Stimulated activated CD4-positive, alpha-beta T cell treated with anti-CD3 and anti-CD28 coated beads, TNF-alpha, amount 100 ng/mL, for 4 hours (primary cell): Measurements from ENCODE around the gene ETFB.

Experiments
- DNase-seq, 3 experiments: peaks; one replicate each; pipeline ENCODE4 v3.0.0-alpha.2; 2020; ENCODE audit warnings: low read depth in 3 of 3

The ETFB gene

DNA sequence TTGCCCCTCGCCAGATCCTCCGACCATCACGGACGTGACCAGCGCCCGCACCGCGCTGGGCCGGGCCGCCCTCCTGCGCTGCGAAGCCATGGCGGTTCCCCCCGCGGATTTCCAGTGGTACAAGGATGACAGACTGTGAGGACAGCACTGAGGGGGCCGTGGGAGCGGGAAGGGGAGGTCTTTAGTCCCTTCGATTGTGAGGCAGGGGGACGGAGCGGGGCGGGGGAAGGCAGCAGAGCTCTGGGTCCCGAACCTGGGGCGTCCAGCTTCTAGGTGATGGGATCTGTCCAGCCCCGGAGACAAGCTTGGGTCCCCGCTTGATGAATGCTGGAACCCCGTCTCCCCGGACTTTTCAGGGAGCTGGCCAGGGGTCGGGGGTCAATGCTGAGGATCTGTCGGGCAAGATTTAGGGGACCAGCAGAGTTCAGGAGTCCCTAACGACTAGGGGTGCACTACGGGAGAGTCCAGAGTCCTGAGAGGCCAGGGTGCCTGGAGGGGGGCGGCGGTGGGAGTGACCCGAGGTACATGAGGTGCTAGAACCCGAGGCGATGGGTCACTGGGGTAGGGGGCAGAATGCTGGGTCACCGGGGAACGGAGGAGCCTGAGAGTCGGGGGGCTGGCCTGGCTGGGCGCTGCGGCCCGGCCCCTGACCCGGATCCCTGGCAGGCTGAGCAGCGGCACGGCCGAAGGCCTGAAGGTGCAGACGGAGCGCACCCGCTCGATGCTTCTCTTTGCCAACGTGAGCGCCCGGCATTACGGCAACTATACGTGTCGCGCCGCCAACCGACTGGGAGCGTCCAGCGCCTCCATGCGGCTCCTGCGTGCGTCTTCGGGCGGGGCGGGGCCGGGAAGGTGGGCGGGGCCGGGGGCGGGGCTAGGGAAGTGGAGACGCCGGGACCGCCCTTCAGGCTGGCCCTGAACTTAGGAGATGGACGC lies 38.9 kb downstream of the ETFB start:
- DNase-seq, result no peak

DNA sequence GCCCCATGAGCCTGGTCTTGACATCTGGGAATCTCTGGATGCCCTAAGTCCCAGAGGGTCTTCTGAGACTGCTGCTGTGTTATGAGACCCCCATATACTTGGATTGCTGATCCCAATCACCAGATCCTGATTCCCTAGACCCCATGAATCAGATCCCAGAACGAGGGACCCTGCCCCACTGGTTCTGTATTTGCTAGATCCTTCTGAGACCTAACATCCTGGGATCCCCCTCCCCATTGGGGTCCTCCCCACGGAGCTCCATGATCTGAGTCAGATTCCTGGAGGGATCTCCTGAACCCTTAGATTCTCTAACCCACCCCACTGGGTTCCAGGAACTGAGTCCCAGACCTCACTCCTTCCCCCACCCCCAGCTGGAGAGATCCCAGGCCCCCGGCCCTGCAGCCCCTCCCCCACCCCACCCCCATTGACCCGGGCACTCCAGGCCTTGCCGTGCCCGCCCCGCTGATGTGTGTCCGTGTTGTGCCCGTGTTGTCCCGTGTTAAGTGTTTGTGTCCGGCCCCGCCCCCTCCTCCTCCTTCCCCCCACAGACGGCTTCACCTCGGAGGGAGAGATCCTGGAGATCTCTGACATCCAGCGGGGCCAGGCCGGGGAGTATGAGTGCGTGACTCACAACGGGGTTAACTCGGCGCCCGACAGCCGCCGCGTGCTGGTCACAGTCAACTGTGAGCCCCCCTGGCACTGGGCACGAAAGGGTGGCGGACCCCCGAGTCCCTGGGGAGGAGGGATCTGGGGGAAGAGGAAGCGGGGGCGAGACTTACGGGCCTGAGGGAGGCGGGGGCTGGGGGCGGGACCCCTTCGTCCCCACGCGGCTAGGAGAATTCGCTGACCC lies 39.7 kb downstream of the ETFB start:
- DNase-seq, result no peak

DNA sequence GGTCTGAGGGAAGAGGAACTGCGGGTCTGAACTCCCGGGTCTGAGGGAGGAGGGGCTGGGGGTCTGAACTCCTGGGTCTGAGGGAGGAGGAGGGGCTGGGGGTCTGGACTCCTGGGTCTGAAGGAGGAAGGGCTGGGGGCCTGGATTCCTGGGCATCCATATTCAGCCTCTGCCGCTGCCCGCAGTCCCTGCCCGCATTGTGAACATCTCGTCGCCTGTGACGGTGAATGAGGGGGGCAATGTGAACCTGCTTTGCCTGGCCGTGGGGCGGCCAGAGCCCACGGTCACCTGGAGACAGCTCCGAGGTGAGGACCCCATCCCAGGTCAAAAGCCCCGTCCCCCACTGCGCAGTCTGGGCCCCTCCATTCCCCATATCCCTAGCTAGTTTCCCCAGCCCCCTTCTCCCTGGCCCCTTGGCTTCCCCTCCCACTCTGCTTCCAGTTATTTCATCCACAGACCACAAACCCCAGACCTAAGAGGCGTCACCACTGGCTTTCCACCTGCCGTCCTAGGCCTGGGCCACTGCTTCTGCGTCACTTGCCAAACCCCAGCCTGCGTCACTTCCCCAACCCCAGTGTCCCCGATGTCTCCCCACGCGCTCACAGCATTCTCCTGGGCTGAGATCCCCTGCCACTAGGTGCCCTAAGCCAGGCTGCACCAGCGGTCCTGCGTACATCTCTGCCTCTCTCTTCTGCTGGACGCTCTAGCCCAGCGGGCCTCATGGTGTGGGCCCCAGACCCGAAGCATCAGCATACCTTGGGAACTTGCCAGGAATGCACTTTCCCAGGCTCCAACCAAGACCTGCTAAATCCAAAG lies 40.8 kb downstream of the ETFB start:
- no peak for DNase-seq

DNA sequence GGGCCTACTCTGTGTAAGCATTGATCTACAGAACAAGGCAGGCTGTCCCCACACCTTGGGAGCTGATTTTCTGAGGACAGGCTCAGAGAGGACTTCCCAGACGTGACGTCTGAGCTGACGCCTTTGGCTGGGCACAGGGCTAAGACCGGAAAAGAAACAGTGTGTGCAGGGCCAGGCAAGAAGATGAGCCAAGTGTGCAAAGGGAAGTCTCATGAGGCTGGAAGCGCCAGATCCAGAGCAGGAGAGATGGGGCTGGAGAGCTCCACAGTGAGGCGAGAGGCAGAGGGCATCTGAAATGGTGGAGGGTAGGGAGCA lies 42.1 kb downstream of the ETFB start:
- no peak for DNase-seq

DNA sequence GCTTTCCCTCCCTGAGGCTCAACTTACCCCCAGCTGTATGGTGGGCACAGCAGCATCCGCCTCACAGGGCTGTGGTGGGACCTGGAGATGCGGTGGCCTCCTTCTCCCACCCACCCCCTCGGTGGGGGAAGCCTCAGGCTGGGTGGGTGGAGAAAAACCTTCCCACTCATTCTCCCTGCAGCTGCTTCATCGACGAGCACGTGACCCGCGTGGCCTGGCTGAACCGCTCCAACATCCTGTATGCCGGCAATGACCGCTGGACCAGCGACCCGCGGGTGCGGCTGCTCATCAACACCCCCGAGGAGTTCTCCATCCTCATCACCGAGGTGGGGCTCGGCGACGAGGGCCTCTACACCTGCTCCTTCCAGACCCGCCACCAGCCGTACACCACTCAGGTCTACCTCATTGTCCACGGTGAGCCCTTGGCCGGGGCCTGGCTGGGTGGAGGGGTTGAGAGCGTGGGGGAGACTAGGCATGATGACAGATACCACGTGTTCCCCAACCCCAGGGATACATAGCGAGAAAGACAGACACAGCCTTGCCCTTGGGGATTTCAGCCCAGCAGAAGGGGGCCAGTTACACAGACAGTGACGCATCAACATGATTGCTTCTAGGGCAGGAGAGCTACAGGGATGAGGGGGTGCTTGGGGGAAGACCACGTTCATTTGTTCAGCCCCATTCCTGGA lies 42.6 kb downstream of the ETFB start:
- no peak for DNase-seq

DNA sequence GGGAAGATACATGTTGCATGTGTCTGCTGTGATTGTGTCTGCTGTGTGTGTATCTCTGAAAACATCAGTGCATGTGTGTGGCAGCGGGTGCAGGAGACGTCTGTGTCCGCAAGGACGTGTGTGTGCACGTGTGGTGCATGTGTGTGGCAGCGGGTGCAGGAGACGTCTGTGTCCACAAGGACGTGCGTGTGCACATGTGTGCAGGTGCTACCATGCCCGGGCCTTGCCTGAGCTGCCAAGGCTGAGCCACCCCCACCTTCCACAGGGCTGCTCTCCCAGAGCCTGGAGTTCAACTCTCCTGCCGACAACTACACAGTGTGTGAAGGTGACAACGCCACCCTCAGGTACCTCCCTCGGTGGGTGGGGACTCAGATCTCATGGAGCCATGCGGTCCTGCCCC lies 44.4 kb downstream of the ETFB start:
- no peak for DNase-seq

DNA sequence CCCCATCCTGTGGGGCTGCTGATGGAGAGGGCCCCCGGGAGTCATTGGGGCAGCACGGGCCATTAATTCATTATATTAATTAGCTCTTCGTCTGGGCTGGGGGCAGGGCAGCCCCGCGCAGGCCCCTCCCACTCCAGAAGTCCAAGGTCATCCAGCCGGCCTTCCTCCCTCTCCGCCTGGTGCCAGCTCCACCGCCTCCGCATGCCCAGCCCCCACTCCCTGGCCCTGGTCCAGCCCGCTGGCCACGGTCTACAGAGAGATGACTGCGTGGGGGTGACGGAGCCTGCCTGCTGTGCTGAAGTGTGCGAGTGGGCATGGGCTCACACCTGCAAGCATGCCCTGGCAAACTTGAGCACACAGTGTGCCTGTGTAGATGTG lies 45.9 kb downstream of the ETFB start:
- no peak for DNase-seq

DNA sequence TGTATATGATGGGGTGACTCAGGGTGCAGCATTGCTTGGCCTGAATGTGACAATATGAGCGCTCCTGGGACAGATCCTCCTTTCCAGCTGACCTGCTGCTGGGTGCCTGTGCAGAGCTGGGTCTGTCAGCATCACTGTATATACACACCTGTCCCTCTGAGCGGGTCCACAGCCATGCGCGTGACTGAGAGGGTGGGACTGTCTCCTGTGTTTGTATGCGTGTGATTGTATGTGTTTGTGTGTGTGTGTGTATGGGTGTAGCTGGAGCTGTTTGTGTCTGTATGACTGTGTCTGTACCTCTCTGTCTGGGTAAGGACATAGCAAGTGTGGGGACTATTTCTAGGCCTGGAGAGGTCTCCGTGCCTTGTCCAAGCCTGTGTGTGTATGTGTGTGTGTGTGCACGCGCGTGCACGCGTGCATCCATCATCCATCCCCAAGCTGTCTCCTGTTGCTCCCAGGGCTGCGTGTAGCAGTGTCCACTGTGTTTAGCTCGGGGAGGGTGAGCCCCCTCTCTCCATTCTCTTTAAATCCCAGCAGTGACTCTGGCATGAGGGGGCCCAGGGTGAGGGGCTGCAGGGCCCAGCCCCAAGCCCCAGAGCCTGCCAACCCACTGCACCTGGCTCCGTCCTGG lies 46.4 kb downstream of the ETFB start:
- no peak for DNase-seq

DNA sequence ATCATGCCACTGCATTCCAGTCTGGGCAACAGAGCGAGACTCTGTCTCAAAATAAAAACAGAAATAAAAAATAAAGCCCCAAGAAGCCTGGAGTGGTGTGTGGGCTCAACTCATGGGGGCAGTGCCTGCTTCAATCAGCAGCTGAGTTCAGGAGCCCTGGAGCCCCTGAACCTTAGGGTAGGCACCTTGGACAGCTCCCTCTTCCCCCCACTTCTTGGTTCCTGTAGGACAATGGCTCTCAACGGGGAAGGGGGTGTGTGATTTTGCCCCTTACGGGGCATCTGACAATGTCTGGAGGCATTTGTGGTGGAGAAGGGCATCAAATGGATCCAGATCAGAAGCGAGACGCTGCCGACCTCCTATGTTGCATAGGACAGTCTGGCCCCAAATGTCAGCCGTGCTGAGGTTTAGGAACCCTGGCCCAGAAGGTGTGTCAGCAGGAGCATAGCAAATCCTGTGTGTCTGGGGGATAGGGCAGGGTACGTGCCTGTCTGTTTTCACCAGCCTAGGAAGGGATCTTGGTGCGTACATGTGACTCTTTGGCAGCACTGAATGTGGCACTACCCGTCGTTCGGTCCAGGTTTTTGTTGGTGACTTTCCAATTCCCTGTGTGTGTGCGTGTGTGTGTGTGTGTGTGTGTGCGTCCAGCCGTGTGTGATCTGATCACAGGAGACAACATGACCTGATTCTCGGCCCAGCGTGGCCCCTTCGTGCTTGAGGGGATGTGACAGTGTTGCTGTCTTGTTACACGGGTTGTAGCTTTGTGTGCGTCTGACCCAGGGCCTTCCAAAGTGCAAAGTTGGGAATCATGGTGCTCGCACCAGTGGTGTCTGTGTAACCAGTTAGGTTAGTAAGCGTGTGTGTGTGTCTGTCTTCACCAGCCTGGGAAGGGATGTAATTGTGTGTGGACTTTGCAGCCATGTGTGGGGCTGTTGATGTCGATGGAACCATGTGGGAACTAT lies 47.2 kb downstream of the ETFB start:
- no peak for DNase-seq

DNA sequence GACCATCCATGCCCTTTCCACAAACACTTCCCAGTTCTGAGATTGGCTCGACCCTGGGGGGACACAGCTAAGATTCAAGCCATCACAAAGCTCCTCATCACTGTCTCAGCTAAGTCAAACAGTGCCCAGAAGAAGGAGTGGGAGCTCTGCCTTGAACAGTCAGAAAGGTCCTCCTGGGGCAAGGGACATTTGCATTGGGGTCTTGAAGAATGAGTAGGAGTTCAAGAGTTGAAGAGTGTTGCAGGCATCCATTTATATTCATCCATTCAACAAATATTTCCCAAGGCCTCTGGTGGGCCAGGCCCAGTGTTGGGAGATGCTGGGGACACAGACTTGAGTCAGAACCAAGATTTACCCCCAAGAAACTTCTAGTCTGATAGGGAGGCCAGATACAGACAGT lies 48.2 kb downstream of the ETFB start:
- DNase-seq, result no peak

DNA sequence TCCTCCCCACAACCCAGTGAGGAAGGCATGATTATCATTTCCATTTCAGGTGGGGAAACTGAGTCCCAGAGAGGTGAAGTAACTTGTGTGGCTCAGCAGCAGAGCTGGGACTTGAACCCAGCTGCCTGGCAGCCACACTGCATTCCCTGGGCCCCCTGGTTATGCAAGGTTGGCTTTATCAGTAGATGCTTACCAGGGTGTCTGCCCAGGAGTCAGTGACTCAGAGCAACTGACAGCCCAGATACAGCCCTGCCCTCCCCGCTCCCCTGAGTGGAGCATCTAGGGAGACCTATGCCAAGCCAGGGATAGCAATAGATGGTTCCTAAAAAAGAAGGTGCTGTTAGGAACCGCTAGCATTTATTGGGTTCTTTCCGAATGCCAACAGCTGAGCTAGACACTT lies 48.8 kb downstream of the ETFB start:
- DNase-seq, result no peak

DNA sequence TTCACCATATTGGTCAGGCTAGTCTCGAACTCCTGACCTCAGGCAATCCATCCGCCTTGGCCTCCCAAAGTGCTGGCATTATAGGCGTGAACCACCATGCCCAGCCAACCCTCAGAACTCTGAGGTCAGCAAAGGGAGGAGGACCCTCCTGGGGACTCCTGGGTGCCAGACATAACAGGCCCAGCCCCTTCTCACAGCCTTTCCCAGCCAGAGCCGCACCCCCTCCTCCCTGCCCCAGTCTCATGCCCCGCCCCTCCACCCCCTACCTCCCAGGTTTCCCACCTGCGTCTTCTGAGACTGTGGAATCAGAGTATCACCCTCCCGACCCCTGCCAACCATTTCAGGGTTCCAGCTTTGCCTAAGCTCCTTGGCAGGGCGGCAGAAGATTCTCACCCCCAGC lies 49.5 kb downstream of the ETFB start:
- no peak for DNase-seq

DNA sequence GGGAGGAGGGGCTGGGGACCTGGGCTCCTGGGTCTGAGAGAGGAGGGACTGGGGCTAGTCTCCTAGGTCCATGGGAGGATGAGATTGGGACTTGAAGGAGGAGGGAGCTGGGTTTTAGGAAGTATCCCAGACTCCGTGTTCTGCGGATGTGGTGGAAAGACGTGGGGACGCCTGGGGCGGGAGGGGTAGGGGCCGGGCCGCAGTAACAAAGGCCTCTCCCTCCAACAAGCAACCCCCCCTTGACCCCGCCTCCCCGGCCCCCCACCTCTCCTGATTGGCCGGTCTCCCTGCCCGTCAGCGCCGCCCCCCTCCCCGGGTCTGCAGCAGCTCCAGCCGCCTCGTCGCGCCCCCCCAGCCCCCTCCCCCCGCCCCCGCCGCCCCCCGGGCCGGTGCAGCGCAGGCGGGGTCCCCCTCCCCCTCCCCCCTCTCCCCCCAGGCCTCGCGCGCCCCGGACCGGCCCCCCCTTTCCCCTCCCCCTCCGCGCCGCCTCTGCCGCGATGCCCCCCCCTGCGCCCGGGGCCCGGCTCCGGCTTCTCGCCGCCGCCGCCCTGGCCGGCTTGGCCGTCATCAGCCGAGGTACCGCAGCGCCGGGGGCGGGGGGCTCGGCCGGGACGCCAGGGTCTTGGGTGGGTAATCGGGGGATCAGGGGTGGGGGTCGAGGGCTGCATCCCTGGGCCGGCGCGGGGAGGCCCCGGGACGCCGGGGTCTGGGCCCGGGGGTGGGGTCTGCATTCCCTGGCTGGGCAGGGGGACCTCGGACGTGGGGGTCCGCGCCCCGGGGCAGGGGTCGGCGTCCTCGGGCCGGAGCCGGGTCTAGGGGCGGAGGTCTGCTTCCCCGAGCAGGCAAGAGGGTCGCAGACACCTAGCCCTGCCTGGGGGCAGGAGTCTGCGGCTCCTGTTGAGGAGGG lies 54.6 kb downstream of the ETFB start, which contains the start of gene IGLON5:
IGLON5 (plus strand) TSS at position 294 of the 907 bp plus-strand sequence; CDS start at position 498, 204 bp downstream.
- DNase-seq, result no peak

DNA sequence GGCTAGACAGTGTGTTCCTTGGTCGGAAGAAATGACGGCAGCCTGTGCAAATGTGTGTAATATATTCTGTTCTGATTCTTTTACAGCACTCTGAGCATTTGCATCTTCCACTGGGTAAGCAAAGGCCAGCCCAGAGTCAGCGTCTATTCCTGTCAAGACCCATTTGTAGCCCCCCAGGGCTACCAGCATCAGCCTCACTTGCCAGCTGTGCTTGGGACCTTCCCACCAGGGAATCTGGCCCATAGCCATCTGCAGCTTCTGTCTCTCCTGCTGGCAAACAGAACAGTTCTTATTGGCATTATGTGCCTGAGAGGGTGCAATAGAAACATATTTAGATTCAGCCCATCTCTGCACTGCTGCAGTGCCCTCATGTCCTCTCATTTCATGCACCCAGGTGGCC lies 60.7 kb downstream of the ETFB start:
- no peak for DNase-seq

DNA sequence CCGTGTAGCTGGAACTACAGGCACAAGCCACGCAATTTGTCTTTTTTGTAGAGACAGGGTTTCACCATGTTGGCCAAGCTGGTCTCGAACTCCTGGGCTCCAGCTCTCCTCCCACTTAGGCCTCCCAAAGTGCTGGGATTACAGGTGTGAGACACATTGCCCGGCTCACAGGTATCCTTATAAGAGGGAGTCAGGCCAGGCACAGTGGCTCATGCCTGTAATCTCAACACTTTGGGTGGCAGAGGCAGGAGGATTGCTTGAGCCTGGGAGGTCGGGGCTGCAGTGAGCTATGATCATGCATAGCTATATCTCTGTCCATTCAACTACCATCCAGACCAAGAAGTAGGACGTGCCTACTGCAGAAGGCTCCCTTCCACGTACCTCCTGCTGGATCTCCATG lies 64.9 kb downstream of the ETFB start:
- no peak for DNase-seq

DNA sequence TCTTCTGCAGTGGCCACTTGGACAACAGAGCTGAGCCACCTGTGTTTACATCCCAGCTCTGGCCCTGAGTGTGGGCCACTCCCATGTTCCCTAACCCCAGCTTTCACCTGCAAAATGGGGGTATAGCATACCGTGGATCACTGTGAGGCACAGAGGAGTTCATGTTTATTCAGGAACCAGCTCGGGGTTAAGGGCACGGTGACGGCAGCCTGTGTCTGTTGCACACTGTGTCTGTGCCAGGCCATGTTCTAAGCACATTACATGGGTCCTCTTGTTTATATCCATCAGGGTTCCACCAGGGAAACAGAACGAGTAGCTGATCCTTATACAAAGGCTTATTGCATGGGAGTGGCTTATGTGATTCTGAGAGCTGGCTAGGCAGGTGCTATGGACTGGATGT lies 68.8 kb downstream of the ETFB start:
- DNase-seq, result no peak

DNA sequence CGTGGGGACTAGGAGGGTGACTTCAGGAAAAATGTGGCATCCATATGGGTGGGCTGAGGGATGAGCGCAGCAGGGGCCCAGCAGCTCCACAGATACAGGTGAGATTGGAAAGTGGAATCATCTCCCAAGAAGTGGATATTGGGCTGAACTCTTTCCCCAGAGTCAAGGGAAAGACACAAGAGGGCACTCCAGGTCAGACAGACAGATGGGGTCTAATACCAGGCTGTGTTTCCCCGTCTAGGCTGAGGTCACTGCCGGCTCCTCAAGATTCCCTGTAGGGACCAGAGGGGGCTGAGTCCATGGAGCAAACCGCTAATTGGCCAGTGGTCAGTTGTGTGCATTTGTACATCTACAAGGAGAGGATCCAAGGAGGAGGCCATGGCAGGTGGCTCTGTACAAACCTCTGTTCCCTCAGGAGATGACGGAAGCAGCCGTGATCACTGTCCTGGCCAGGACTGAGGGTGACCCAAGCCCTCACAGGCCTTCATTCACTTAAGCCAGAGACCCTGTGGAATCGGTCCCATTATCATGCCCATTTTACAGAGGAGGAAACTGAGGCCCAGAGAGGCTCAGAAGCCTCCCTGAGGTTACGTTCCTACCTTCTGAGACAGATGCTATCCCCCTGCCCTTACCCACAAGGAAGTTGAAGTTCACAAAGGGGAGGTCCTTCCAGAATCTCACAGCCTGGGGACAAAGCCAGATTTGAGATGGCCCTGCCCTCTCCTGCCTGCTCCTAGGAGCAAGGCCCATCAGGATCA lies 69.7 kb downstream of the ETFB start:
- no peak for DNase-seq
